Right hindlimb (tissue), 1 donor: ENCODE results near the gene LRRC74B.
A peak's percentile ranks its signal among the peaks of the same experiment; 100 is the strongest.
"Not testable (repeated sequence)": the region's sequence is repeated elsewhere in the genome, so short reads cannot be mapped to it uniquely, and the experiment has no call there.

Source experiments
- DNase-seq: peaks from one replicate; pipeline ENCODE4 v3.0.0-alpha.2; 2018

LRRC74B gene, protein sequence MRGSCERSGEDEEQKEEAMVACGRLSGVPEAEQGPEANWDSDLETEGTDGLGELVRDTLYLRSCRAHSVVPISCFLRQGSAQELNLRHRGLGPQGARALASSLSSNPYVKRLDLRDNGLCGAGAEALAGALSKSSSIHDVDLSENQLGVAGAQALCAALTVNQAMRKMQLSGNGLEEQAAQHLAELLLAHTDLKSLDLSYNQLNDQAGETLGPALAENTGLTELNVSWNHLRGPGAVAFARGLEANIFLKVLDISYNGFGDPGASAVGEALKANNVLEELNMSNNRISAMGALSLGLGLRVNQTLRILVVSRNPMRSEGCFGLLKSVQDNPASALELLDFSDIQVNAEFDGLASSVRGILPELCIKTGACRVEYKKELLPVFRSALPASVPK

DNA sequence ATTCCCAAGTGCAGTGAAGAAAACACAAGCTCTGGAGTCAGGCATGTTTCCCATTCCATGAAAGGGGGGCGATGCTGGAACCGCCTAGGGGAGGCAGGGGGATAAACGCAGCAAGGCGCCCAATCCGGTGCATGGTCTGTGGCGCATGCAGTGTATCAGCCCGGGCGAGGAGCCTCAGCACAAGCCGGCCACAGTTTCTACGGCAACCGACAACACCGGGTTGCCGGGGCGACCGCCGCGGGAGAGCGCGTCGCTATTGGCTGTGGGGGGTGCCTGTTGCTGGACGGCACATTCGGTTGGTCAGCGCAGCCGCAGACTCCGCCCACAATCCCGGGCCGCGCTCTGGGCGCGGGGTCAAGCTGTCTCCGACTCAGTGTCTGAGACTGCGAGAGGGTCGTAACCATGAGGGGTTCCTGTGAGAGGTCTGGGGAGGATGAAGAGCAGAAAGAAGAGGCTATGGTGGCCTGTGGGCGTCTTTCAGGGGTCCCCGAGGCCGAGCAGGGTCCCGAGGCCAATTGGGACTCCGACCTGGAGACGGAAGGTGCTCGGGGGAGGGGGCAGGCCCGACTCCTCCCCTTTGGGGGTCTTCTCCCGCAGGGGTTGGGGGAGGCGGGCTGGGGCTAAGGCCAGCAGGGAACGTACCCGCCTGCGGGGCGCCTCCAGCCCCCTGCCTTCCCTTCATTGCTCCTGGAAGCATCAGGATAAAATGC is at the start of gene LRRC74B:
Gene LRRC74B, plus strand, starts transcription at position 362 of the 710 bp plus-strand sequence. Its CDS starts 41 bp downstream, at position 403.
- peak; percentile 96 for DNase-seq

DNA sequence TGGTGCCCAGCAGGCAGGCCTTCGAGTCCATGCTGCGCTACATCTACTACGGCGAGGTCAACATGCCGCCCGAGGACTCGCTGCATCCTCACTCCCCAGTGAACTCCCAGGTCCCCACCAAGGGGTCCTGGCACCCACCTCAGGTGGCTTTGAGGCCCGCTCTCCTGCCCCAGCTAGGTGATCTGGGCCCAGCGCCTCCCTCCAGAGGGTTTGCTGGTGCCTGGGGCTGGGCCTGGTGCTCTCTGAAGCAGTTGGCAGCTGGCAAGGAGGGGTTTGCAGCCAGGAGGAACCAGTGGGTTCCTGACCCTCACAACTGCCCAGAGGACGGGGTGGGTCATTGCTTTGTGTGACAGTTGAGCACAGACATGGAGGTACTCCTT is 49.7 kb upstream of the LRRC74B start:
- no peak for DNase-seq

DNA sequence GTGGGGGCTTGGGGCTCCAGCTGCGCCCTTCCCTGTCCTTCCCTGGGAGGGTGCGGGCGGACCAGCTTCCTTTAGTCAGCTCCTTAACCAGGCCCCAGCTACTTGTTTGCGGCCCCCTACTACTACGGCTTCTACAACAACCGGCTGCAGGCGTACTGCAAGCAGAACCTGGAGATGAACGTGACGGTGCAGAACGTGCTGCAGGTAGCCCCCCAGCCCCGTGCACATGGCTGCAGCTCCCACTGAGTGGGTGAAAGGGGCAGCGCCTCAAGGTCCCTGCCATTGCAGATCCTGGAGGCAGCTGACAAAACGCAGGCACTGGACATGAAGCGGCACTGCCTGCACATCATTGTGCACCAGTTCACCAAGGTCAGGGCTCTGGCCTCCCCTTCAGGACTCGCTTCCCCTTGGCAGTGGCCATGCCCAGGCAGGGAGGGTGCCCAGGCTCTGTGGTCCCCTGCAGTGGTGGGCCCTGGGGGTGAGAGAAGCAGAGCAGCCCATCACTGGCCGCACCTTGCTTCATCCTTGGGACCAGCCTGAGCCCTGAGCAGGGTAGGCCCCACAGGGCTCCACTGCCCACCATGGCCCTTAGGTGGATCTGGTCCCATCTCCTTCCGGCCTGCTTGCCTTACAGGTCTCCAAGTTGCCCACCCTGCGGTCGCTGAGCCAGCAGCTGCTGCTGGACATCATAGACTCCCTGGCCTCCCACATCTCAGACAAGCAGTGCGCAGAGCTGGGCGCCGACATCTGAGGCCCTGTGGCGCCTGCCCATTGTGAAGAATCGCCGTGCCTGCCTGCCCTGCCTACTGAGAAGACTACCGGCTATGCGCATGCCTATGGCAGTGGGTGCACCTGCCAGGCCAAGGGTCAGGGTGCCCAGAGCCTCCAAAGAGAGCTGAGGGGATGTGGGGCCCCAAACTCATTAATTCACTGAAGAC is 48.9 kb upstream of the LRRC74B start:
- DNase-seq: no peak

DNA sequence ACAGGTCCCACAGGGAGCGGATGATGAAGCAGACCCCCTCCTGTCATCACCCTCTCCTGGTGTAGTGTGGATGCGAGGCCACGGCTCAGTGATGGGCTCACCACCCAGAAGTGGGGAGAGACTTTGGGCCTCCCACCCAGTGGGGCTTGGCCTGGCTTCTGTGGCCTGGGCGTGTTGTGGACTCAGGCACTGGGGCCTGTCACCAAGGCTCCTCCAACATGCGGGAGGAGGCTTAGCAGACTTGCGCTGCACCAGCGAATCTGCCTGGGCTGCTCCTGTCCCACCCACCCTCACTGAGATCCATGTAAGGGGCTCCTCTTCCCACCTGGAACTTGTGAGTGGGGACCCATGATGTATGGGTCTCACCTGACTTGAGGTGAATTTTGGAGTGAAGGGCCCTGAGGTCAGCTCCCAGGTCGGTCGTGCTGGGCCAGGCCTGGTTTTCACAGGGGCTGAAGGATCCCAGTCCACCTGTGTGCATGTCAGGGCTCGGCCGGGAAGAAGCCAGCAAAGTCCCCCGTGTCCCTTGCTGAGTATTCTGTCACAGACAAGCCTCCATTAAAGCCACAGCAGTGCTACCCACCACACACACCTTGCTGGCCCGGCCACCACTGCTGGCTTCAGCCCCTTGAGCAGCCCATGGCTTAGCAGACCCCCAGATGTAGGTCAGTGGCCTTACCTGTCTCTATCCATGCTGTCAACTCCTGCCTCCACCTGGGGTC is 48.0 kb upstream of the LRRC74B start:
- no peak for DNase-seq

DNA sequence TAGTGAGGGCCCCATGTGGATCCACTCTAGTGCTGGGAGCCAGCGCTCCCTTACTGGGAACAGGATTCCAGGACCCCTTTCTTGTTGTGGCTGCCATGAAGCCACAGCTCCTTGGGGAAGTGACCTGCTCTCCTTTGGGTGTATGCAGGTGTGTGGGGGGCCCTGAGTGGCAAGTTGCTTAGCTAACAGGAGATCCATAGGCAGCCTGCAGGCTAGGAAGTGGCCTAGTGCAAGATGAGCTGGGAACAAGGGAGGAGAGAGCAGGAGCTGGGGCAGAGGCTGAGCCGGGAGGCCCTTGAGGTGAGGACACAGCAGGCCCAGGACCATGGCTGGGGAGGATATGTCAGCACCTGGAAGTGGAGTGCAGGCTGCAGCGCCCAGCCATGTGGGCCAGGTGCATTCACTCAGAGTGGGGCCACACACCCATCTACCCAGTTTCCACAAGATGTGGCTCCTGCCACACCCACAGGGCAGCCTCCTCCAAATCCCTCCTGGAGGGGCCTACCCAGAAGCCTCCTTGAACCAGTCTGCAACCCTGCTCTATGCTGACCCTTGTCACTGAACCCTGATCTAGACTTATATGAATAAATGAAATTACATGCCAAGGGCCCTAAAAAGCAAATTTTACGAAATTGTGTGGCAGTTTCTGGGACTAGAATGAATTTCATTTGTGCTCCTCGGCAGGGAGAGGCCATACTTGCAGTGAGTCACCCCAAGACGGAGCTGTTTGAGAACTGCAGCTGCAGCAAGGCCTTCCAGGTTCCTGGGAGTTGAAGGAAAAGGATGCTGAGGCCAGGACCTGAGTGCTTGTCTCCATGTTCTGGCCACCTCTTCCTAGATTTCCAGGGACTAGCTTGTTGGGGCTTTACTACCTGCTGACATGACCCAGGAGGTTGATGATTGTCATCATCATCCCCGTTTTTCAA is 47.1 kb upstream of the LRRC74B start:
- no peak for DNase-seq

DNA sequence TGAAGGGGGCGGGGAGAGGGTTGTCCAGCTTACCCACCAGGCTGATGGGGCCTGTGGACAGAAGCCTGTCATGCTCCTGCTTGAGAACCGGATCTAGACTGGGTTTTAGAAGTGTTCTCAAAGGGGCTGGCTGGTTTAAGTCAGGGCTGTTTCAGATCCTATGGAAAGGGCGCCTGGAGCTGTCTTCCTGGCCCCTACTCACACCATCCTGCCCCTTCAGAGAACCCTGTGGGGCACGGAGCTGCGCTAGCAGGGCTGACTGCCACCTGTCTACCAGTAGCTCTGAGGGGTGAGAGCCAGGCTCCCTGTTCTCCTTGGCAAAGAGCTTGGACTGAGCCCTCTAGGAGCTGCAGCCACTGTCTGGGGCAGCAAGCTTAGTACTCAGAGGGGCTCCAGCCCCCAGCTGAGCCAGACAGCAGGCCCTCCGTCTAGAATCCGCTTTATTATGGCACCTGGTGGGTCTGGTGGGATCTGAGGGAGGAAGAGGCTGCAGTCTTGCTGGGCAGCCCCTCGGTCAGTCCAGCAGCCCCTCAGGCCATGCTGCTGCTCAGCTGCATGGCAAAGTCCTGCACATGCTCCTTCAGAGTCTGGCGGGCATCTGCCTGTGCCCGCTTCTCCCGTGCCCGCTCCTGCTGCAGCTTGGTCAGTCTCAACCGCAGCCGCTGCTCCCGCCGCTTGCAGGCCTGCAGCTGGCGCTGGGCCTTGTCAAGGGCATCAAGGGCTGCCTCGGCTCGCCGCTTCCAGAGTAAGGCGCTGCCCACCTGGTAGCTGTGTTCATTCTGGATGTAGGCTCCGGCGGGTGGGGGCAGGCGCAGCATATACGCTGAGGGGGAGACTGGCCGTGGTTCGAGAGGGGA is 46.2 kb upstream of the LRRC74B start:
- no peak for DNase-seq

DNA sequence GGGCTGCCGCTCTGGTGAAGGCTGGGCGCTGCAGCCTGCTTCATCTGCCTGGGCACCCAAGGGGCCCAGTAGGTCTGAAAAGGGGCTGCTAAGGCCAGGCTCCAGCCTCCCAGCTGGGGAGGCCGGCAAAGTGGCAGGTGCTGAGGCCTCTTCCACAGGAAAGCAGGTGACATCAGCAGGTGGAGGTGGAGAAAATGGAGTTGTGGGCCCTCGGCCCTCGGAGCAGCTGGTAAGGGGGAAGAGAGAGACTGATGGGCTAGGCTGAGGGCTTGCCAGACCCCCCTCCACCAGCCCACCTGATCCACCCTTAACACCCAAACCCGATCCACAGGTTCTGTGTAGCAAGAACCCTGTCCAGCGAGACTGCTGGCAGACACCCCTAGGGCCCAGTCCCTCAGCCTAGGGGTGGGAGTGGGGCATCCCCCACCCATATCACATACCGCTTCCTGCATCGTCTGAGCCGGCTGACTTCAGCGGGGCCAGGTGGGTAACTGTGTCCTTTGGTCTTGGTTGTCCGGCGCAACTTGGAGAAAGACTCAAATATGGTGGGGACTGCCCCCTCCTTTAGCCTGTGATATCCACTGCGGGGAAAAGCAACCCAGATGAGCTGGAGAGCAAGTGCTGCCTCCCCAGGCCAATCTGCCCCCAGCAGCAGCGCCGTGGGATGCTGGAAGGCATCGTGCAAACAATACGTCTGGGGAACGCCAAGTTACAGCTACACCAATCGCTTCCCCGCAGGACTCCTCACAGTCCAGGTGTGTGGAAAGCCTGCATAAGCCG is 45.3 kb upstream of the LRRC74B start:
- DNase-seq: no peak

DNA sequence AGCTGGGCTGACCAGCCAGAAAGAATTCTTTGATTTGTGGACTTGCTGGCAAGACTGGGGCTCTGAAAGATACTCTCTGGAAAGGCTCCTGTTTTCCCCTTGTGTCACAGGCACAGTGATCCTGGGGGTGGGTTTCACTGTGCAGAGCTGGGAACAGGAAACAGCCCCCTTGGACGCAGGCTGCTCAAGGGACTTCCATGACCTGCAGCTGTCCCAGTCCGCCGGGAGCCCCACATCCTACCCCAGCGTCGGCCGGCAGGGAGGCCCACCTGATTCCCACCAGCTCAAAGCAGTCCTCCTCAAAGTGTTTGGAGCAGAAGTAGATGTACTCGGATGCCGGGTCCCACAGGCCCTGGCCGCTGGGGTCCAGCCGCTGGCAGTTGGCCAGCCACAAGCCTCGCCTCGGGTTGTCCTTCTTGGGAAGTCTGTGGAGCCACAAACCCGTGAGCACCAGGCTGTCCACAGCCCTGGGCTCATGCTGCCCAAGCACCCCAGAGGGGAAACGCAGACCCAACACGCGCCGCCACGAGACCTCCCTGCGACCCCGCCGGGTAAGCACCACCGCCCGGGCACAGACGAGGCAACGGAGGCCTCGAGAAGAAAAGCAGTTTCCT is 44.7 kb upstream of the LRRC74B start:
- no peak for DNase-seq

DNA sequence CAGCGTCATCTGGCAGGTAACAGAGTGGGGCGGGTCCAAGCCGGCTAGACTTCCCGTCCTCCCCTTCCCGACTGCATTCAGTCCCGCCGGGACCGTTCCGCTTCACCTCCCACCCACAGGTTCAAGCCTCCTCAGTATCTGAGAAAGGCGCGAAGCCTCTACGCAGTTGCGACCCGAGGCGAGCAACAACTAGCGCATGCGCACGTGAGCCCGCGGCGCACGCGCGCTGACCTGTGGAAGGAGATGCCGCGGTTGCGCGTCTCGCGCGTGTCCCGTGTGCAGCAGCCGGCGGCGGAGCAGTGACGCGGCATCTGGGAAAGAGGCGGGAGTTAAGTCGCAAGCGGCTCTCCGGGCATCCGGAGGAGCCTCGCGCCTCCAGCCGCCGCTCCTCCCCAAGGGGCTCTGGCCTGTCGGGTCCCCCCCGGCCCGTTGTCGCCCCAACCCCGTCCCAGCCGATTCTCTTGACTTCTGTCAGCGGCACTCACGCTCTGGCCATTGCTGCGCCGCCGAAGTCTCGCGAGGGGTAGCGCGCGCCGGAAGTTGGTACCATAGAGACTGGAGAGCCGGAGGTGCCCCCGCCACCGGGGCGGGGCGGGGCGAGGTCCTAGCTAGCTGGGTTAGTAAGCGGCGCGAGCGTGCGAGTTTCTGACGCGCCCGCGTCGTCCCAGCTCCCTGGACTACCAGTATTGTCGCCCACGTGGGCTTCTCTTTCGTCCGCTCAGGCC is 44.0 kb upstream of the LRRC74B start, which contains the start of gene THAP7:
Gene THAP7, minus strand, starts transcription at position 518 of the 725 bp plus-strand sequence. Its CDS starts 207 bp downstream, at position 311.
- peak; percentile 97 for DNase-seq

DNA sequence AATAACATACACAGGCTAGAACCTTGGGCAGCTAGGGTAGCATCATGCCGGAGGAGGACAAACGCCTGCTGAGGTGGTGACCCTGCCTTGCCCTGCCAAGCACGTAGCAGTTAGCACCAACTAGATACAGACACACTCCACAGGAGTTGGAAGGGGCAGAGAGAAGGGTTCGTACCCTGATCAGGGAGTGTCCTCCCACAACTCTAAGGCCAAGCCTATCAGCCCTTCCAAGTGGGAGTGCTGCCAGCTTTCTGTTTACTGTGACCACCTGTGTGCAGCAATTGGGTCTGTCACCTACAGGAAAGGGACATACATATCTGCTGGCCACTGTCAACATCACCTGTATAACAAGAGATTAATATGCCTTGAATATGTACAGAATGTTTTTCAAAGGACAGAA is 42.0 kb upstream of the LRRC74B start:
- no peak for DNase-seq

DNA sequence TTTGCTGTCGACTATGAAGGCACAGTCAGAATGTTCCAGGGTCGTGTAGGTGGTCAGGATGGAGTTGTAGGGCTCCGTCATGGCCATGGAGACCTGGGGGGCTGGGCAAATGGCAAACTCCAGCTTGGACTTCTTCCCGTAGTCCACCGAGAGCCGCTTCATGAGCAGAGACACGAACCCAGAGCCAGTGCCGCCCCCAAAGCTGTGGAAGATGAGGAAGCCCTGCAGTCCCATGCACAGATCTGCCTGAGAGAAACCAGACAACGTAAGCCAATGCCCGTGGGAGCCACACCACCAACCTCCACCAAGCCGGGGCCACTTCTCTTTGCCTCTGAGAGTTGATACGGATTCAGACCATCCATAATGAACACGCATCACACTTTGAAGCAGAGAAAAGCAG is 36.5 kb upstream of the LRRC74B start:
- not testable (repeated sequence) for DNase-seq

DNA sequence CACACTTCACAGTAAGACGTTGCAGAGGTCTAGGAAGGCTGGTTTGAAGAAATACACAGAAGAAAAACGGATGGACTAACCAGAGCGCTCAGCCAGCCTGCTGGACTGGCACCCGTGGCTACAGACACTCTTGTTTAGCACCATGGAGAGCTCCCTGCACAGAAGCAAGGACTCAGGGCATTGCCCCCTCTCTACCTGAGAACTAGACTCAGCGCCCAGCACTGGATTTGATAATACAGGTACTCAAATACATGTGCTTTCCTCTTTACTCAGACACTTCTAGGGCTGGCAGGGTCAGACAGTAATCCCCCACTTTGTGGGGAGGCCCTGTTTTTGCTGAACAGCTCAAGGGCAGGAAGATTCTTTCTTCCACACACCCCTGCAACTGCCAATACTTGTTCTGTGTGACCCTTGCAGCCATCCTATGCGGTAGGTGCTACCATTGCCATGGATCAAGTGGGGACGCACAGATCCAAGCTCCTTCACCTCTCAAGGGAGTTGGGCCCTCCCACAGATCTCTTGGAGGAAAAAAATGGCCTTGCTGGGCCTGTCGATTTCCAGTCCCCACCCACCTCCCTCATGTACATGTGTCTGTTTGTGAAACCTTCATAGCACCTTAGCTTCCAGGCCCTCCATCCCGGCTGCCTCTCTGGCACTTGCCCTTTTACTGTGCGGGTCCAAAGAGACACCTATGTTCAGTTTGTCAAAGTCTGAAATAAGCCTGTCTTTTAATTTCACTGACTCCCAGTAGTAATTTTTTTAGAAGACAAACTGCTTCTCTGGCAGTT is 35.9 kb upstream of the LRRC74B start:
- DNase-seq: no peak

DNA sequence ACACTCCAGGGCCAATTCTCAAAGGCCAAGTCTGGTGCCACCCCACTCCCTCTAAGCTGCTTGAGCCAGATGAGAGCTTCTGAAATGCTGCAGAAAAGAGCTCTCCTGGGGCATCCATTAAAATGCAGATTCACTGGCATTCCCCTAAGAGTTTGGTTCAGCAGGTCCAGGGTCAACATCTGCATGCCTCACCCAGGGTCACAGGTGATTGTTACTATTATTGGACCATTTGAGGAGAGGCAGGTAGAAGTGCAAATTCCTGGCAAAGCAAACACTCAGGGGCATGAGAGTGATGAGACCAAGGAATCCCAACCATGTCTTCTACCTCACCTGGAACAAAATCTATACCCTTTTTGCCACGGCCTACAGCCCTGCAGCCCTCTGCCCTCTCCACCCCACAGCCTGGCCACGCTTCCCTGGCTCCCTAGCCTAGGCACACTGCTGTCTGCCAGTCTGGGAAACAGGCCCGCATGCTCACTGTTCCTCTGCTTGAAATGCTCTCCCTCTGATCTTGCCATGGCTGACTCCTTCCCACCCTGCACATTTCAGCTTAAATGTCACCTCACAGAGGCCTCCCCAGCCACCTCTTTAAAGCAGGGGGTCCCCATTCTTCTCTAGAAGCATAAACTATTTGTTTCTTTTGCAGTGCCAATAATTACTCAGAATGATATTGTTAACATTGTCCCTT is 35.2 kb upstream of the LRRC74B start:
- DNase-seq: no peak

DNA sequence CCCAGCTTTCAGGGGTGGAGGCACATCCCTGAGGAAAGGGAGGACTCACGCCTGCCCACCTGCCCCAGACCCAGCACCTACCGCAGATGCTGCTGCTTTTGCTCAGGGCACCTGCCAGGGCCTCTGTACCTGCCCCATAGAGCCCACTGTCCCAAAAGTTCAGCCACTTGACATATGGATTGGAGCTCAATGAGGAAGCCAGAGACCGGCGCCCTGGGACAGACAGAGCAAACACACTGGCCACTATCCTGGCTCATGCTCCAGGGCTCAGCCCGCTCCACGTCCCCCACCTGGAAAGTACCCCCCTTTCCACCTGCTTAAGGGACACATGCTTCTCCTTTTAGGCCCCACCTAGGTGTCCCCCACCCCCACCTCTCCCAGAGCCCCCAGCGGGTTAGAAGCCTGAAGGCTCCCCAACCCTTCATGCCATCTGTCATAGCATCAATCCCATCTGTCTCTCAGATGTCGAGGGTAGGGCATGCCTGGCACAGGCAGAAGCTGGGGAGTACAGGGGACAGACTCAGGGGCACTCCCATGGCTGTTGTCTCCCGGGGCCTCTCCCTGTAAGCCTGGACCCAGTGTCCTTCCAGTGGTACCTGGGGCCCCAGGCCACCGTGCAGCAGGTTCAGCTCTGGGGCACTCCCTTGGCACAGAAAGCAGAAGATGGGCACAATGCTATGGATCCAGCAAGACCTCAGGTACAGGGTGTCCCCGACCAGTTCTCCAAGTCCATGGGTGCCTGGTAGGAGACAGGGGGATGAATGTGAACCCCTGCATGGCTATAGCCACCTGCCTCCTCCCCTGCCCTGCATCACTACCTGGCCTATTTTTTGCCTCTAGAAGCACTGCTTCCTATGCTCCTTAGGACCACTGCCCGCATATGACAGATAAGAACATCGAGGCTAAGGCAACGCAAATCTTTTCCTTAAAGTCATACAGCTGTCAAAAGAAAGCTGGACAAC is 33.0 kb upstream of the LRRC74B start:
- no peak for DNase-seq

DNA sequence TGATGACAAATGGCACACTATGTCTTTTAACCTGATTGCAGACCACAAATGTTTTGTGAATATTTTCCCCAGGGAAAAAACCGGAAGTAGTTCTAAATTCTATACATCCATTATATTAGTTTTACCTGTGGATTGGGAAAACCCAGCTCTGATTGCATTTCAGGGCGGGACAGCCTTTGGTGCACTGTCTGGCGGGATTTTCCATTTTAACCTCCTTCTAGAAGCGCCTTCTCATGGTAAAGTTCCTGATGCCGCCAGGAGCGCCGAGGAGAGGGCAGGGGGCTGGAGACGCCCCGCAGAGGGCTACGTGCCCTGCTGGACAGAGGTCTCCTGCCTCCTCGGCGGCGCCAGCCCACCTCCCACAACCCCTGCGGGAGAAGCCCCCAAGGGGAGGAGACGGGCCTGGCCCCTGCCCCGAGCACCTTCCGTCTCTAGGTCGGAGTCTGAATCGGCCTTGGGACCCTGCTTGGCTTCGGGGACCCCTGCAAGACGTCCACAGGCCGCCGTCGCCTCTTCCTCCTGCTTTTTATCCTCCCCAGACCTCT is 32.0 kb upstream of the LRRC74B start:
- no peak for DNase-seq
